DOHH2 (cell line): ENCODE data around the gene STX12.
"Not testable (repeated sequence)": the region's sequence is repeated elsewhere in the genome, so short reads cannot be mapped to it uniquely, and the experiment has no call there.

Source experiments
- H3F3A ChIP-seq: fragments of 200-600 bp; sonication (generic), shearing (Covaris generic); 2 replicates; pipeline ENCODE4 v1.6.0; 2016; ENCODE audit warnings: antibody characterized with exemption, mild to moderate bottlenecking; ENCODE audit not compliant: control insufficient read depth, insufficient read depth
- H3K27ac ChIP-seq: fragments of 200-600 bp; sonication (generic); 2 replicates; pipeline ENCODE4 v1.5.1; 2014; ENCODE audit warnings: low read depth, mild to moderate bottlenecking, low read length, moderate library complexity
- H3K27me3 ChIP-seq: fragments of 200-600 bp; sonication (generic); 2 replicates; pipeline ENCODE4 v1.6.1; 2014; ENCODE audit warnings: mild to moderate bottlenecking, low read length, mixed read lengths; ENCODE audit not compliant: control insufficient read depth
- H3K36me3 ChIP-seq: fragments of 200-600 bp; sonication (generic); 2 replicates; pipeline ENCODE4 v1.6.1; 2014; ENCODE audit warnings: mild to moderate bottlenecking, low read length, moderate library complexity, mixed read lengths; ENCODE audit not compliant: control insufficient read depth
- H3K4me1 ChIP-seq: fragments of 200-600 bp; sonication (generic); 2 replicates; pipeline ENCODE4 v1.6.1; 2014; ENCODE audit warnings: mild to moderate bottlenecking, low read length, mixed read lengths; ENCODE audit not compliant: control insufficient read depth
- H3K4me2 ChIP-seq: fragments of 200-600 bp; sonication (generic); 2 replicates; pipeline ENCODE4 v1.6.0; 2014; ENCODE audit warnings: mild to moderate bottlenecking, low read length, moderate library complexity
- H3K4me3 ChIP-seq: fragments of 200-600 bp; sonication (generic); 2 replicates; pipeline ENCODE4 v1.5.1; 2014; ENCODE audit warnings: mild to moderate bottlenecking, low read length, mixed read lengths
- H3K79me2 ChIP-seq: fragments of 200-600 bp; sonication (generic); 2 replicates; pipeline ENCODE4 v1.6.1; 2014; ENCODE audit warnings: mild to moderate bottlenecking, low read length, mixed read lengths; ENCODE audit not compliant: control insufficient read depth
- H3K9me2 ChIP-seq: fragments of 200-600 bp; sonication (generic); replicated peaks from 2 replicates; pipeline ENCODE4 v1.6.1; 2014; ENCODE audit warnings: mild to moderate bottlenecking, low read length, mixed read lengths; ENCODE audit not compliant: control insufficient read depth
- H3K9me3 ChIP-seq: fragments of 200-600 bp; sonication (generic); 2 replicates; pipeline ENCODE4 v1.6.1; 2014; ENCODE audit warnings: antibody characterized with exemption, low read length, mixed read lengths; ENCODE audit not compliant: control insufficient read depth, insufficient read depth
- H4K20me1 ChIP-seq: fragments of 200-600 bp; sonication (generic); 2 replicates; pipeline ENCODE4 v1.6.0; 2014; ENCODE audit warnings: low read depth, mild to moderate bottlenecking, antibody characterized with exemption, low read length, moderate library complexity; ENCODE audit not compliant: control insufficient read depth, insufficient read depth
- CTCF ChIP-seq: fragments of 200-600 bp; sonication (generic); IDR thresholded peaks from one replicate; pipeline ENCODE4 v1.5.1; 2014; ENCODE audit warnings: antibody characterized with exemption, mild to moderate bottlenecking, low read depth, low read length; ENCODE audit not compliant: poor library complexity, severe bottlenecking
- EZH2phosphoT487 ChIP-seq: fragments of 200-600 bp; sonication (generic); IDR thresholded peaks from 2 replicates; pipeline ENCODE4 v1.6.1; 2017; ENCODE audit warnings: borderline replicate concordance, mild to moderate bottlenecking, antibody characterized with exemption, low read length, moderate library complexity, mixed read lengths

STX12 gene

GRCh38 chr1:27785781-27786455, 12.9 kb downstream of the STX12 start:
- no peaks in the 10 kb centered on the region for H3K9me2 ChIP-seq
- peaks cover 18% of the 10 kb centered on the region for H3K36me3 ChIP-seq
- no peaks in the 10 kb centered on the region for H3K9me3 ChIP-seq
- no peak for TF ChIP-seq CTCF
- TF ChIP-seq EZH2phosphoT487 = no peak
- no peak overlapping the region for H3K27ac ChIP-seq
- H3K4me2 ChIP-seq = no peak overlapping the region
- no peaks in the 10 kb centered on the region; the same call in 1 of the 2 replicates for H3F3A ChIP-seq
- H3K79me2 ChIP-seq = peaks cover 64% of the 10 kb centered on the region
- H3K4me3 ChIP-seq = no peak overlapping the region
- no peaks in the 10 kb centered on the region for H3K4me1 ChIP-seq
- no peaks in the 10 kb centered on the region for H4K20me1 ChIP-seq
- no peaks in the 10 kb centered on the region for H3K27me3 ChIP-seq

GRCh38 chr1:27787895-27788294, 14.9 kb downstream of the STX12 start:
- Histone ChIP-seq H3K79me2 (peaks cover 47% of the 10 kb centered on the region), H4K20me1 (no peaks in the 10 kb centered on the region), H3K36me3 (peaks cover 24% of the 10 kb centered on the region), H3F3A (peaks cover 4% of the 10 kb centered on the region; the same call in 1 of the 2 replicates), H3K4me3 (no peak overlapping the region), H3K9me3 (no peaks in the 10 kb centered on the region), H3K27ac (no peak overlapping the region), H3K9me2 (no peaks in the 10 kb centered on the region), H3K27me3 (no peaks in the 10 kb centered on the region), H3K4me1 (no peaks in the 10 kb centered on the region), H3K4me2 (no peak overlapping the region)
- TF ChIP-seq EZH2phosphoT487 (no peak), CTCF (no peak)

- Histone ChIP-seq H3K9me3 (no peaks in the 10 kb centered on the region), H3F3A (peaks cover 4% of the 10 kb centered on the region; the same call in 1 of the 2 replicates), H4K20me1 (no peaks in the 10 kb centered on the region), H3K4me3 (no peak overlapping the region), H3K4me1 (no peaks in the 10 kb centered on the region), H3K36me3 (peaks cover 37% of the 10 kb centered on the region), H3K27ac (no peak overlapping the region), H3K27me3 (no peaks in the 10 kb centered on the region), H3K4me2 (no peak overlapping the region), H3K79me2 (peaks cover 34% of the 10 kb centered on the region), H3K9me2 (no peaks in the 10 kb centered on the region)
- TF ChIP-seq CTCF (no peak), EZH2phosphoT487 (no peak)
Observed at GRCh38 chr1:27789540-27790041, 16.6 kb downstream of the STX12 start.

- H3K9me3 ChIP-seq, H3K27ac ChIP-seq, H3K9me2 ChIP-seq, H4K20me1 ChIP-seq, H3K4me3 ChIP-seq, H3K4me2 ChIP-seq, H3F3A ChIP-seq, H3K4me1 ChIP-seq, H3K27me3 ChIP-seq: not testable (repeated sequence)
- peaks cover 29% of the 10 kb centered on the region for H3K79me2 ChIP-seq
- H3K36me3 ChIP-seq = peaks cover 43% of the 10 kb centered on the region
Observed at GRCh38 chr1:27790270-27790669, 17.3 kb downstream of the STX12 start.
